GM12864 (cell line): ENCODE data around the gene STIMATE.
A peak's percentile ranks its signal among the peaks of the same experiment; 100 is the strongest.

ENCODE experiments used
- DNase-seq: peaks from one replicate; pipeline ENCODE4 v3.0.0-alpha.2; 2011; ENCODE audit warnings: low read depth
- H3K4me3 ChIP-seq: 2 replicates; pipeline ENCODE4 v1.5.1; 2011; ENCODE audit warnings: mild to moderate bottlenecking, low read depth, low read length, control low read depth
- TF ChIP-seq, protein P1 (sequence below): IDR thresholded peaks from 2 replicates; pipeline ENCODE4 v1.5.1; 2011; ENCODE audit warnings: low read depth, mild to moderate bottlenecking, moderate library complexity, low read length, control low read depth, inconsistent platforms; ENCODE audit errors: missing control alignments

Gene STIMATE

DNA sequence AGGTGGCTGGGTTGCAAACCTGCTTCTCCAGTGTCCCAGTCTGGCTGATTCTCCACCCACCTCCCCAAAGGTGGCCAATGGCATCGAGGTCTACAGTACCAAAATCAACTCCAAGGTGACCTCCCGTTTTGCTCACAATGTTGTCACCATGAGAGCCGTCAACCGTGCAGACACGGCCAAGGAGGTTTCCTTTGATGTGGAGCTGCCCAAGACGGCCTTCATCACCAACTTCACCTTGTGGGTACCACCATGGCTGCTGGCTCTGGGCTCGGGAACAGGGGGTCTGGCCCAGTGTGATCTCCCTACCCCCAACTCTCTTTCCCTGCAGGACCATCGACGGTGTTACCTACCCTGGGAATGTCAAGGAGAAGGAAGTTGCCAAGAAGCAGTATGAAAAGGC lies 100.9 kb downstream of the STIMATE start:
- DNase-seq, result no peak
- TF ChIP-seq, protein P1, sequence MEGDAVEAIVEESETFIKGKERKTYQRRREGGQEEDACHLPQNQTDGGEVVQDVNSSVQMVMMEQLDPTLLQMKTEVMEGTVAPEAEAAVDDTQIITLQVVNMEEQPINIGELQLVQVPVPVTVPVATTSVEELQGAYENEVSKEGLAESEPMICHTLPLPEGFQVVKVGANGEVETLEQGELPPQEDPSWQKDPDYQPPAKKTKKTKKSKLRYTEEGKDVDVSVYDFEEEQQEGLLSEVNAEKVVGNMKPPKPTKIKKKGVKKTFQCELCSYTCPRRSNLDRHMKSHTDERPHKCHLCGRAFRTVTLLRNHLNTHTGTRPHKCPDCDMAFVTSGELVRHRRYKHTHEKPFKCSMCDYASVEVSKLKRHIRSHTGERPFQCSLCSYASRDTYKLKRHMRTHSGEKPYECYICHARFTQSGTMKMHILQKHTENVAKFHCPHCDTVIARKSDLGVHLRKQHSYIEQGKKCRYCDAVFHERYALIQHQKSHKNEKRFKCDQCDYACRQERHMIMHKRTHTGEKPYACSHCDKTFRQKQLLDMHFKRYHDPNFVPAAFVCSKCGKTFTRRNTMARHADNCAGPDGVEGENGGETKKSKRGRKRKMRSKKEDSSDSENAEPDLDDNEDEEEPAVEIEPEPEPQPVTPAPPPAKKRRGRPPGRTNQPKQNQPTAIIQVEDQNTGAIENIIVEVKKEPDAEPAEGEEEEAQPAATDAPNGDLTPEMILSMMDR, result no peak
- H3K4me3 ChIP-seq, result no peak overlapping the region

DNA sequence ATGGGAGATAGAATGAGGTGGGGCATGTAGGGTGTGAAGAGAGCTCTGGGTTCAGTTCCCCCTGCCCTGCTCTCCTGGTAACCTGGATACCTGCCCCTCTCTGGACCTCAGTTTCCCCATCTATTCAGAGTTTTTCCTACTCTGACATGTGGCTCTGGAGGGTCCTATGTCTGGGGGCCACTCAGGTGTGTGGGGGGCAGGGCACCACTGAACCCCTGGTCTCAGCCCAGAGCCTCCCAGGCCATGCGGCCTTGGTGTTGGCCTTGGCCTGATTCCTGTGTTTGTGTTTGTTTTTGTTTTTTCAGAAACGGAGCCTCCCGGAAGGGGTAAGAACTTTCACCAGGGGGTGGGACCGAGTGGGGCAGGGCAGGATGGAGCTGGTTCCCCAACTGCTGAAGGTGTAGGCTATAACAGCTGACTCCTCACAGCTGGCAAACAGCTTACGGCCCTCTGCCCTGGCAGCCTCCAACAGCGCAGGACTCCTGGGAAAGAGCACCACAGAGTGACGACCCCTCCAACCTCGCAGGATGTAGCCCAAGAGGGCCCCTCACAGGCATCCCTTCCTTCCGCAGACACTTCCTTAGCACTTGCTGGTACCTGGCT lies 101.9 kb downstream of the STIMATE start:
- TF ChIP-seq, protein P1, result no peak

DNA sequence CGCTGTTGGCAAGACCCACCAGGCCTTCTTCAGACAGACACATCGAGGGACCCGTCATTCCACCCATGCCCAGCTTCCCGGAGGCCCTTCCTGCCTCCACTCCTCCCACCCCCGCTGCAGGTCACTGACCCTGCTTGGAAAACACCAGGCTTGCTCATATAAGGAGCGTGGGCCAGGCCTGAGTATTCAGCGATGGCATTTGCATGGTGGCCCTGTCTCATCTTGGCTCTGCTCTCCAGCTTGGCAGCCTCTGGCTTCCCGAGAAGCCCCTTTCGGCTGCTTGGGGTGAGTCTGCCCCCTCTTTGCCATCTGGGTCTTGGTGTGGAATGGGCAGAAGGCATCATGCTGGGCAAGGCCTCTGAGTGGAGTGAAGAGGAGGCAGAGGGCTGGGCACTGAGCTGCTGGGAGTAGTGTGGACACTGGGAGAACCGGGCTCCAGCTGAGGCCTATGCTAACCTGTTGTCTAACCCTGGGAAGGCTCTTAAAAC lies 102.7 kb downstream of the STIMATE start, which contains the start of gene ITIH3:
TSS of gene ITIH3 (plus strand) at position 185 of the 488 bp plus-strand sequence. CDS start at position 193, 8 bp downstream.
- TF ChIP-seq, protein P1, result no peak
- H3K4me3 ChIP-seq, result no peak within 1 kb of the TSS
- no peak for DNase-seq

More for the DNA sequence above, 101.9 kb downstream of the STIMATE start:
- no peak for DNase-seq
- no peak overlapping the region for H3K4me3 ChIP-seq

DNA sequence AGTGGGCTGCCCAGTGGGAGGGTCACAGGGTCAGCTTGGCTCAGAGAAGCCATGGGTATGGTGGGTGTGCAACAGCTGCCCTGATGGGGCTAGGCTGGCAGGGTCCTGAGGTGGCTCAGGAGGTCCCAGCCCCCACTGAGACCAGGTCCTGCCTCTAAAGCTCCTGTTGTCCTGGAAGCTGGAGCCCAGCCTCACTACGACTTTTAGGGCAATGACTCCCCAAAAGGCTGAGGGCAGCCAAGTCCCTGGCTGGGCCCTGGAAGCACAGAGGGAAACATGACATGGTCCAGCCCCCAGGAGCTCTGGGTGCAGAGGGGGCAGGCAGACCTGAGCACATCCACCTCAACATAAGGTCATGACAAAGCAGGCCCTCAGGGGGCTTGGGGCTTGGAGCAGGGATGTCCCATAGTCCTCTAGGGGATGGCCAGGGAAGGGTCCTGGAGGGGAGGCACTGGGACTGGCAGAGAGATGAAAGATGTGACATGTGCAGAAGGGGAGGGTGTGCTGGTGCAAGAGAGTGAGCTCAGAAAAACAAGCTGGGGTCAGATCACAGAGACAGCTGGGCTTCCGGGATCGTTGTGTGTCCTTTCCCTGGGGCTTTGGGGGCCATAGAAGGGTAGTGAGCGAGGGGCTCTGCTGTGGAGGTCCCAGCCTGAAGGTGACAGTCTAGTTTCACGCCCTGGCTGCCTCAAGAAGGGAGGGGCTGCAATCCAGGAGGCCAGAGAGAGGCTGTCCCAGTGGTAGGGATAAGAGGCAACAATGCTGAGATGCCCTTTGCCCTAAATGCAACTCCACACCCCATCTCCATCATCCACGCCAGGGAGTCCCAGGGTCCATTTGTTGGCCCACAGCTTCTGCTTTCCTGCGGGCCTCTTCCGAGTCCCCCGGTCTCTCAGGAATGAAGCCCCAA lies 103.4 kb downstream of the STIMATE start:
- no peak for DNase-seq
- no peak overlapping the region for H3K4me3 ChIP-seq
- TF ChIP-seq, protein P1, result no peak

DNA sequence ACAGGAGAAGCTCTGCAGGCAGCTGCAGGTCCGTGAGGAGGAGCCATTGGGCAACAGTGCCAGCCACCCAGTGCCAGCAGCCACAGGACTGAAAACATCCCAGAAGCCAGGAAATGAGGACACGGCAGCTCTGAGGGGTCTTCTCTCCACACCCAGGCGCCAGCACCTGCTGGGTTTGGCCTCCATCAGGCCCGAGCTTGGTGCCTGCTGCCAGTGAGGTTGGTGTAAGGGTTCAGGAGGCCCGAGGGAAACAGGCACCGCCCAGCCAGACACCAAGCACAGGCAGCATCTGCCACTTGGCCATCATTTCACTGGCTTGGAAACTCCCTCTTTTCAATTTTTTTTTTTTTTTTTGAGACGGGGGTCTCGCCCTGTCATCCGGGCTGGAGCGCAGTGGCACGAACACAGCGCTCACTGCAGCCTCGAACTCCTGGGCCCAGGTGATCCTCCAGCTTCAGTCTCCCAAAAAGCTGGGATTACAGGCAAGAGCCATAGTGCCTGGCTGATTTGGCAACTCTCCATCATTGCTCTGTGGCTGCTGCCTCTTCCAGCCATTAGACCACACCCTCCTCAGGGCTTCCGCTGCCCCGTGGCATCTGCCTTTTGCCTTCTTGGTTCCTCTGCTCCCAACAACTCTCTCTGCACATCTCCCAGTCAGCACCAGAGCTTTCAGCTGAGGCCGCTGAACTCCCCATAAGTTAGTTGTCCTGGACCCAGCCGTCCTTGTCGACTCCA lies 104.2 kb downstream of the STIMATE start:
- TF ChIP-seq, protein P1, result no peak
- no peak for DNase-seq
- no peak overlapping the region for H3K4me3 ChIP-seq

DNA sequence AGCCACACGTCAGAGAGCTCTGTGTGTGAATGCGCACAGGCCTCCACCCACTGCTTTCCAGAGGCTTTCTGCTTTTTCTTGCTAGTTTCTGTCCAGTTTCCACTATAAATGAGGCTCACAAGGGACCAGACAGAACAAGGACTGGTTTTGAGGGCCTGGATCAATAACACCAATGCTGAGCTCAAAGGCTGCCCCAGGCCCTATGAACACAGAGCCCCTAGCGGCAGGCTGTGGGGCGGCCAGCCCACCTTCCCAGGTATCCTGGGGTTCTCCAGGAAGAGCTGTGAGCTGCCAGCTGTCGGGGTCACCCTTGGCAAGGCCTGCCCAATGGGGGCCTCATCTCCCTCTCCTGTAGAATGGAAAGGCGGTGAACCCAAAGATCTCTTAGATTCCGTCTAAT lies 104.9 kb downstream of the STIMATE start:
- no peak for DNase-seq
- H3K4me3 ChIP-seq, result no peak overlapping the region
- TF ChIP-seq, protein P1, result peak; percentile 62
